Activated T-cell treated with anti-CD3 and anti-CD28 coated beads, Interleukin-2, amount 50 U/mL, for 24 hours (primary cell): ENCODE results near the gene IDH3B.
A peak's percentile ranks its signal among the peaks of the same experiment; 100 is the strongest.
"Not testable (repeated sequence)": the region's sequence is repeated elsewhere in the genome, so short reads cannot be mapped to it uniquely, and the experiment has no call there.

Experiments
- DNase-seq: peaks from one replicate; pipeline ENCODE4 v3.0.0-alpha.2; 2020
- H3K27ac Mint-ChIP-seq: 2 replicates; pipeline ENCODE4 v1.8.0; 2020; ENCODE audit warnings: mild to moderate bottlenecking, mixed read lengths
- H3K27me3 Mint-ChIP-seq: 2 replicates; pipeline ENCODE4 v1.8.0; 2020; ENCODE audit warnings: mixed read lengths
- H3K36me3 Mint-ChIP-seq: 2 replicates; pipeline ENCODE4 v1.8.0; 2020; ENCODE audit warnings: low read depth, mixed read lengths
- H3K4me1 Mint-ChIP-seq: 2 replicates; pipeline ENCODE4 v1.8.0; 2020; ENCODE audit warnings: low read depth, mixed read lengths
- H3K4me3 Mint-ChIP-seq: 2 replicates; pipeline ENCODE4 v1.8.0; 2020; ENCODE audit warnings: mild to moderate bottlenecking, moderate library complexity, mixed read lengths
- H3K9me3 Mint-ChIP-seq: 2 replicates; pipeline ENCODE4 v1.8.0; 2020; ENCODE audit warnings: mixed read lengths

Gene IDH3B

DNA sequence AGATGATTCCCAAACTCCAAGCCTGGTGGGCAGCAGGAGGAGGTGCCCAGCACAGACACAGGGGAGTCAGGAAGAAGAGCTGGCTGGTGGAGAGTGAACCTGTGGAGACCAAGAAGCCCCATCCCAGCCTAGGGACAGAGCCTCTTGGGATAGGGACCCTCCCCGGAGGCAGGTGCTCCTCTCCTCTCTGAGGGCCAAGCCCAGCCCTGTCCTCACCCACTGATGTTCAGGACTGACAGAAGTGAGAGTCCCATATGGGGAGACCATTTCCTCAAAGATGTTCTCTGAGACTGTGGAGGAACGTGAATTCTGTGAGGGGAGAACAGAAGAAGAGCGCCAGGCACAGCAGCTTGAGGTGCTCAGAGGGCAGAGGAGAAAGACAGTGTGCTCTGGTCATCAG is 26.2 kb upstream of the IDH3B start:
- H3K4me3 Mint-ChIP-seq: no peak overlapping the region
- H3K36me3 Mint-ChIP-seq: no peaks in the 10 kb centered on the region
- no peak overlapping the region for H3K27ac Mint-ChIP-seq
- no peak for DNase-seq
- no peaks in the 10 kb centered on the region for H3K9me3 Mint-ChIP-seq
- peaks cover 33% of the 10 kb centered on the region for H3K27me3 Mint-ChIP-seq
- peaks cover 20% of the 10 kb centered on the region for H3K4me1 Mint-ChIP-seq

DNA sequence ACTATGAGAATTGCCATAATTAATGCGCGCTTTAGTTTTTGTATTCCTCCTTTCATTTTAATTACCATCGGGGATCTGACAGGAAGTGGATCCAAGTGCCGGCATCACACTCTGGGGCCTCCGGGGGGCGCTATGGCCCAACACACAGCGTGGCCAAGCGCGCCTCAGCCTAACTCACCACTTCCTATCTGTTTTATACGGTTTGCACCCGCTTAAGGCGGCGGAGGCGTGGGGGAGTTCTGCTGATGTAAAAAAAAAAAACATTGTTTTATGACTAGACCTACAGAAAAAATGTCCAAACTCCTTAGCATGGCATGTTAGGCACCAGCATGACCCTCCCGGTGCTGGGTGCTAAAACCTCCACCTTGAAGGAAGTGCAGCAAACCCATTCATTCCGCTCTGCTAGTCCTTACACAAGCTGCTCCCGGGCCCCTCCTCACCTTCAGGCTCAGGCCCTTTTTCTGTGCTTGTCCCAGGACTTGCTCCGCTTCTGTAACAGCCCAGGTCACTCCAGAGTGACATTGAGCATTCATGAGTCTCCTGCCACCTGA is 24.1 kb upstream of the IDH3B start:
- H3K27me3 Mint-ChIP-seq: peaks cover 22% of the 10 kb centered on the region
- peak overlapping the region; percentile 36 for H3K4me3 Mint-ChIP-seq
- no peak overlapping the region for H3K27ac Mint-ChIP-seq
- H3K4me1 Mint-ChIP-seq: peaks cover 20% of the 10 kb centered on the region
- H3K9me3 Mint-ChIP-seq: no peaks in the 10 kb centered on the region
- DNase-seq: peak; percentile 83
- H3K36me3 Mint-ChIP-seq: no peaks in the 10 kb centered on the region

DNA sequence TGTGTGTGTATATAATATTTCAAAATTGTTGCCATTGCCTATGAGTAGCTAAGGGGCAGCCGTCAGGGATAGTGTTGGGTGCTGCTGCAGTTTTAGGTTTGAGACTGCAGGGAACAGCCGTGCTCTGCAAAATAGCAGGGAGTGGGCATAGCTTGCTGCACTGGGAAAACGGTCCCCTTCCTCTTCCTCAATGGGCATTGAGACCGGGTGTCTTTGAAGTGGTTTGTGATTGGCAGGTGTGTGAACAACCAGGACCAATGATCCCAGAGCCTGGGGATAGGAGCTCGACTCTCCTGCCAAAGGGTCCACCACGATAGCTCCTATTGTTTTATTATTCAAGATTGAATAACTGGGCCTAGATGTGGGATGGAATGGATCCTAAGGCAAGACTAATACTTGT is 23.5 kb upstream of the IDH3B start:
- Mint-ChIP-seq H3K4me3 (no peak overlapping the region), H3K9me3 (no peaks in the 10 kb centered on the region), H3K27ac (no peak overlapping the region), H3K36me3 (no peaks in the 10 kb centered on the region), H3K4me1 (peaks cover 20% of the 10 kb centered on the region), H3K27me3 (peaks cover 26% of the 10 kb centered on the region)
- no peak for DNase-seq

DNA sequence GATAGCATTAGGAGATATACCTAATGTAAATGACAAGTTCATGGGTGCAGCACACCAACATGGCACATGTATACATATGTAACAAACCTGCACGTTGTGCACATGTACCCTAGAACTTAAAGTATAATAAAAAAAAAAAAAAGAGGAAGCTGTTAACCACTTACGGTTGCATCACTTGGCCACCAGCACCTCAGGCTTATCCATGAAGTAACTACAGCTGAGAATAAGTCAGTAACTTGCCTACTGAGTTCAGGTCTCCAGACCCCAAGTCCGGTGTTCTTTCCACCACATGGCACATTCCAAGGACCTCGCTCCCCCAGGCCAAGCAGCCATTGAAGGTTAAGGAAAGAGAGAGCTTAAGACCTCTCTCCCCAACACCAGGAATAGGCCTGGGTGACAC is 20.8 kb upstream of the IDH3B start:
- H3K27me3 Mint-ChIP-seq: peaks cover 23% of the 10 kb centered on the region
- not testable (repeated sequence) for DNase-seq, H3K36me3 Mint-ChIP-seq, H3K27ac Mint-ChIP-seq, H3K4me3 Mint-ChIP-seq, H3K9me3 Mint-ChIP-seq
- peaks cover 11% of the 10 kb centered on the region for H3K4me1 Mint-ChIP-seq

DNA sequence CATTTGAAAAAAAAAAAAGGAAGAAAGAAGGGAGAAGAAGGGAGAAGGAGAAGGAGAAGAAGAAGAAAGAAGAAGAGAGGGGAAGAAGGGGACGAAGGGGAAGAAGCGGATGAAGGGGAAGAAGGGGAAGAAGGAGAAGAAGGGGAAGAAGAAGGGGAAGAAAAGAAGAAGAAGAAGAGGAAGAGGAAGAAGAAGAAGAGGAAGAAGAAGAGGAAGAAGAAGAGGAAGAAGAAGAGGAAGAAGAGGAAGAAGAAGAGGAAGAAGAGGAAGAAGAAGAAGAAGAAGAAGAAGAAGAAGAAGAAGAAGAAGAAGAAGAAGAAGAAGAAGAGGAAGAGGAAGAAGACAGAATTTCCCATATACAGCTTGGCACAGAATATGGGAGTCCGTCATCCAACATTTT is 18.0 kb upstream of the IDH3B start:
- not testable (repeated sequence) for H3K4me1 Mint-ChIP-seq, DNase-seq, H3K36me3 Mint-ChIP-seq, H3K9me3 Mint-ChIP-seq, H3K4me3 Mint-ChIP-seq, H3K27ac Mint-ChIP-seq
- peaks cover 26% of the 10 kb centered on the region for H3K27me3 Mint-ChIP-seq

DNA sequence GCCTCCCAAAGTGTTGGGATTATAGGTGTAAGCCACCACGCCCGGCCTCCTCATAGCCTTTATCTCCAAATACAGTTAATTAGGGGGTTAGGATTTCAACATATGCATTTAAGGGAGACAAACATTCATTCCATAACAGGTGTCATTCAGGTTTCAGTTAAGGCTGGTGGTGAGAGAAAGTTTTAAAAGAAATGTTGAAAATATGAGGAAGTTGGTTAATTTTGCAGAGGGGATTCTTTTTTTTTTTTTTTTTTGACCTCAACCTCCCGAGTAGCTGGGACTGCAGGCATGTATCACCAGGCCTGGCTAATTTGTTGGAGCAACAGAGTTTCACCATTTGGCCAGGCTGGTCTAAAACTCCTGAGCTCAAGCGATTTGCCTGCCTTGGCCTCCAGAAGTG is 16.0 kb upstream of the IDH3B start:
- Mint-ChIP-seq H3K4me3 (no peak overlapping the region), H3K27me3 (peaks cover 26% of the 10 kb centered on the region), H3K36me3 (no peaks in the 10 kb centered on the region), H3K4me1 (no peaks in the 10 kb centered on the region), H3K27ac (no peak overlapping the region), H3K9me3 (no peaks in the 10 kb centered on the region)
- no peak for DNase-seq

DNA sequence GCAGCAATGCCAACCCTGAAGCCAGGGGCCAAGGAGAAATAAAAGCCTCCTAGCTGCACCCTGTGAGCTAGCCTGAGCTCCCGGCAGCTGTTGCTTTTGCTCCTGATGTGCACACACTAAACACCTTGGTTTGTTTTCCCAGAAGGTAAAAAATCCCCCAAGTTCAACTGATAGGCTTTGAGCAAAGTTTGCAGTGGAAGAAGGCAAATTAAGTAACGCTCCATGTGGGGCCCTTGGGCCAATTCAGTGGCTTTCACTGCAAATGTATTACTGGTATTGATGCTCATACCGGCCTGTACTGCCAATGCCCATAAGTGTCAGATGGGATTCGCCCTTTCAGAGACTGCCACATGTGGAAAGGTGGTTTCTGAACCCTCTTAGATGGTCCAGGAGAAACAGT is 9.4 kb upstream of the IDH3B start:
- Mint-ChIP-seq H3K4me3 (no peak overlapping the region), H3K27ac (no peak overlapping the region), H3K4me1 (no peaks in the 10 kb centered on the region), H3K9me3 (no peaks in the 10 kb centered on the region), H3K27me3 (no peaks in the 10 kb centered on the region), H3K36me3 (no peaks in the 10 kb centered on the region)
- no peak for DNase-seq

DNA sequence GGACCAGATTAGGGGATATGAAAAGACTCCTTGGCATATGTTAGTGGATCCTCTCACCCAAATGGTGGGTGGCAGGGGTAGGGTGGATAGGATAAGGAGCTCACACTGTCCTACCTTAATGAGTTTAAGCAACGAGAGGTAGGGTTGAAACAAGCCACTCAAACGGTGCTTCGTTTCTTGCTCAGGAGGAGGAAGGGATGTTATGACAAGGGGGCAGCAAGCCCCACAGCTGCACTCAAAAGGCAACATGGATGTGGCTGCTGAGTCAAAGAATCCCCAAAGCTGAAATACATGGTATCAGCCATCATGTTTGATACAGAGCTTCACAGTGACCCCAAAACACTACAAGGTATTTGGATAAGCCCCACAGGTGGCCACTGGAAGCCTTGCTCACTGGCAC is 8.4 kb upstream of the IDH3B start:
- H3K36me3 Mint-ChIP-seq: no peaks in the 10 kb centered on the region
- no peak for DNase-seq
- H3K4me1 Mint-ChIP-seq: no peaks in the 10 kb centered on the region
- no peak overlapping the region for H3K4me3 Mint-ChIP-seq
- H3K27me3 Mint-ChIP-seq: no peaks in the 10 kb centered on the region
- H3K27ac Mint-ChIP-seq: no peak overlapping the region
- H3K9me3 Mint-ChIP-seq: no peaks in the 10 kb centered on the region

DNA sequence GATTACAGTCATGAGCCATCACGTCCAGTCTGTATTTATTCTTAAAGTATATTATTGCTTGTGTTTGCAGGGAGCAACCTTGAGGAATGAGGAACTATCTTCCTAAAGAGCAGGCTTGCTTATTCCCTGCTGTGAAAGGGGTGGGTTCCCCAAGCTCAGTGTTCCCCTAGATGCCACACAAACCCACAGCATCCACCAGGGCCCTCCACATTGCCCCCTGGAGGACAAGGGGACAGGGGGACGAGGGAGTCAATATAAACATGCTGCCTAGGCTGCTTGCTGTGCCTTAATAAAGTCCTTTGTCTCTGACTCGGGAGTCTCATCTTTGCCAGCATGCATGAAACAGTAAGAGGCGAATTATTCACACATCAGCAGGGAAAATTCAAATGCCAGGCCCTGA is 8.0 kb upstream of the IDH3B start:
- Mint-ChIP-seq H3K27ac (no peak overlapping the region), H3K27me3 (no peaks in the 10 kb centered on the region), H3K4me3 (no peak overlapping the region), H3K36me3 (no peaks in the 10 kb centered on the region), H3K4me1 (no peaks in the 10 kb centered on the region), H3K9me3 (no peaks in the 10 kb centered on the region)
- DNase-seq: no peak

DNA sequence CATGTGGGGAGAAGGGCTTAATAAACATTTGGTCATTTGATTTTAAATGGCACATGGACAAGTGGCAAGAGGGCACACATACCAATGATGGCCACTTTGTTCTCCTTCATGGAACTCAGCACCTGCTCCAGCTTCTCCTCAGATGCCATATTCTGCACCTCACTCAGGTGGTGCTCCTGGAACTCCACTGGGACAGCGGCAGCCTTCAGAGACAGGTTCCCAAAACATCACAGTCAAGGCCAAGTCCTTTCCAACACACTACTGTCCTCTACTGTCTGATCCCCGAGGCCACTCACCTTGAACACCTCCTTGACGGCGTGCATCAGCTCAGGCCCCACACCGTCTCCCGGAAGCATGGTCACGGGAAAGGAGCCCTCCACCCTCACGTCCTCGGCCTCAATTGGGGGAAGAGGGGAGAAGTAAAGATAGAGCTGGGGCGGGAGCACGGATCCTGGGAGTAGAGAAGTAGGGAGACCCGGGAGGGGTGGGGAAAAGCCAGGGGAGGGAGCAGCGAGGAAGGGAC is 591 bp downstream of the IDH3B start:
- peak overlapping the region; percentile 94 for H3K4me3 Mint-ChIP-seq
- peak overlapping the region; percentile 97 for H3K27ac Mint-ChIP-seq
- H3K4me1 Mint-ChIP-seq: peaks cover 28% of the 10 kb centered on the region
- no peak for DNase-seq
- peaks cover 54% of the 10 kb centered on the region for H3K36me3 Mint-ChIP-seq
- H3K9me3 Mint-ChIP-seq: no peaks in the 10 kb centered on the region
- H3K27me3 Mint-ChIP-seq: no peaks in the 10 kb centered on the region

DNA sequence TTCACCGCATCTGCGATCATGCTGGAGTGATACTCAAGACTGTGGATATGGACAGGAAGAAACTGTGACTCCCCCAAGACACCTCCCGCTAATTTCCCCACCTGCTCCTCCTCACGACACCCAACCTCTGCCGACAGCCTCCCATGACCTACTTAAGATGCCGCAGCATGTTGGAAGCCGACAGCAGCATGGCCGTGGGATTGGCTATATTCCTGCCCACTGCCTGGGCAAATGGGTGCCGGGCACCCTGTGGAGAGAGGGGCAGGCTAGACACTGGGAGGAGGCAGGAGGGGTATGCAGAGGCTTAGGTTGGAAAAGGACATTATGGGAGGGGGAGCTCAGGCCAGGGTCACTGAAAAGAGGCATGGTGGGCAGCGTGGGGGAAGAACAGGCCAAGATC is 4.5 kb downstream of the IDH3B start:
- Mint-ChIP-seq H3K27ac (peak overlapping the region; percentile 96), H3K4me1 (peaks cover 54% of the 10 kb centered on the region), H3K4me3 (peak overlapping the region; percentile 6), H3K9me3 (no peaks in the 10 kb centered on the region), H3K36me3 (peaks cover 93% of the 10 kb centered on the region), H3K27me3 (no peaks in the 10 kb centered on the region)
- DNase-seq: peak; percentile 40

DNA sequence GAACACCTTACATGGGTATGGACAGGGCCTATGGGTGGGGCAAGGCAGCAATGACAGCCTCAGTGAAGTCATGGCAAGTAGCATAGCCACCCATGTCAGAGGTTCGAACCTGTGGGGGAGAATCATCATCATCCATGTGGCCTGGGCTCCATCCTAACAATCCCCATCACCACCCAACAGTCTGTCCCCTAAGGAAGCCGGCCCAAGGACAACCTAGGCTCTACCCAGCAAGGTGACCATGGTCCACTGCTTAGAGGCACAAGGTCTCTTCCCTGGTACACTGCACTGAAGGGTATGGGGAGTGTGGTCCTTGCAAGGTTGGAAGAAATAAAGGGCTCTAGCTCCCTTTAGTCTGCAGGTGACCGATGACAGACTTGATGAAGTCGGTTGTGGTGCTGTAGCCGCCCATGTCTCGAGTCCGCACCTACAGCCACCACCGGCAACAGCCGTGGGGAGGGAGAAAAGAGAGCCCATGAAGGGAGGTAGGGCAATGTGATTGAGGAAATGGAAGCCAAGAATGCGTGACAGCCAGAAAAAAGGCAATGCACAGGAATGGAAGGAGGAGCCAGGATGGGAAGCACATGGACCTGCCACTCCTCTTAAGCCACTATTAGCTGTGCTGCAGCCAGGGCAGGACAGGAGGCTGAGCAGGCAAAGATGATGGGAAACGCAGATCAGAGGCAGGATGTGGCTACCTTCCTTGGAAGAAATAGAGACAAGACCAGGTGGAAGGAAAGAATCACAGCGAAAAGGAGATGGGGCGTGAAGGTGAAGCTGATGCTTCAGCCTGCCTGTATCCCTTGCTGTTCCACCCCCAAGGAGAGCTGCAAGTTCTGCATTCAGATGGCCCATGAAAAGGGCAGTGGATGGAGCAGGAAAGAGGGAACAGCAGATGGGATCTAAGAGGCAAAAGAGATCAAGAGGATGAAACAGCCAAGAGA is 5.3 kb downstream of the IDH3B start:
- H3K27ac Mint-ChIP-seq: peak overlapping the region; percentile 96

DNA sequence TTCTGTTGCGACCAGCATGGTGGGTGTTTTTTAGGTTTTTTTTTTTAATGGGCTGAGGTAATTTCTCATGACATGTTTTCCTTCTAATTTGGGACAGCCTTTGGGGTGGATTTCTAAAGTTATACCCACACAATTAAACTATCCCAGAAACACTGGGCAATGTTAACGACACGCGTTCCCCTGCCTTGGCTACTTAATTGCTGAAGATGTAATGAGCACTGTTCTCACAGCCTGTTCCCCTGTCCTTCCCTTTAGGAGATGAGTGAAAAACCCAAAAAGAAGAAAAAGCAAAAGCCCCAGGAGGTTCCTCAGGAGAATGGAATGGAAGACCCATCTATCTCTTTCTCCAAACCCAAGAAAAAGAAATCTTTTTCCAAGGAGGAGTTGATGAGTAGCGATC is 6.3 kb downstream of the IDH3B start:
- Mint-ChIP-seq H3K27ac (peak overlapping the region; percentile 96), H3K4me1 (peaks cover 48% of the 10 kb centered on the region), H3K9me3 (no peaks in the 10 kb centered on the region), H3K27me3 (no peaks in the 10 kb centered on the region), H3K4me3 (peak overlapping the region; percentile 91), H3K36me3 (peaks cover 97% of the 10 kb centered on the region)
- DNase-seq: no peak

More for the DNA sequence above, 5.3 kb downstream of the IDH3B start:
- Mint-ChIP-seq H3K4me3 (peak overlapping the region; percentile 39), H3K9me3 (no peaks in the 10 kb centered on the region), H3K36me3 (peaks cover 96% of the 10 kb centered on the region), H3K4me1 (peaks cover 55% of the 10 kb centered on the region), H3K27me3 (no peaks in the 10 kb centered on the region)
- peak; percentile 58 for DNase-seq

DNA sequence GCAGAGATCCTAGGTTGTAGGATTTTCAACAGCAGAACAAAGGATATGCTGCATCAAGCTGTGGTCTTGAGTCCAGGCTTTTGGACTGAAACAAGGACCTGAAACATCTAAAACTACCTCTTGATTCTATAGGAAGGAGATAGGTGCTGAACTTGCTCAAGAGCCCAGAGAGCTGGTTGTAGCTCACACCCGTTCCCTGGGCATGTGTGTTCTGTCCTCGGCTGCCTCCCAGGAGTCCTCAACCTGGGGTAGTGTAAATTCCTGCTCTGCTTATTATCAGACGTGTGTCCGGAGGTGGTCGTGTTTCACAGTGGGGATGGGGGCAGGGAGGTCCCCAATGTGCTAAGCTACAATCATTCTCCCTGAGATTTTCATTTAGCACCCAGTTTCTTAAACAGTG is 6.8 kb downstream of the IDH3B start:
- no peaks in the 10 kb centered on the region for H3K9me3 Mint-ChIP-seq
- H3K27me3 Mint-ChIP-seq: no peaks in the 10 kb centered on the region
- no peak for DNase-seq
- peak overlapping the region; percentile 91 for H3K4me3 Mint-ChIP-seq
- peak overlapping the region; percentile 96 for H3K27ac Mint-ChIP-seq
- peaks cover 96% of the 10 kb centered on the region for H3K36me3 Mint-ChIP-seq
- peaks cover 46% of the 10 kb centered on the region for H3K4me1 Mint-ChIP-seq

DNA sequence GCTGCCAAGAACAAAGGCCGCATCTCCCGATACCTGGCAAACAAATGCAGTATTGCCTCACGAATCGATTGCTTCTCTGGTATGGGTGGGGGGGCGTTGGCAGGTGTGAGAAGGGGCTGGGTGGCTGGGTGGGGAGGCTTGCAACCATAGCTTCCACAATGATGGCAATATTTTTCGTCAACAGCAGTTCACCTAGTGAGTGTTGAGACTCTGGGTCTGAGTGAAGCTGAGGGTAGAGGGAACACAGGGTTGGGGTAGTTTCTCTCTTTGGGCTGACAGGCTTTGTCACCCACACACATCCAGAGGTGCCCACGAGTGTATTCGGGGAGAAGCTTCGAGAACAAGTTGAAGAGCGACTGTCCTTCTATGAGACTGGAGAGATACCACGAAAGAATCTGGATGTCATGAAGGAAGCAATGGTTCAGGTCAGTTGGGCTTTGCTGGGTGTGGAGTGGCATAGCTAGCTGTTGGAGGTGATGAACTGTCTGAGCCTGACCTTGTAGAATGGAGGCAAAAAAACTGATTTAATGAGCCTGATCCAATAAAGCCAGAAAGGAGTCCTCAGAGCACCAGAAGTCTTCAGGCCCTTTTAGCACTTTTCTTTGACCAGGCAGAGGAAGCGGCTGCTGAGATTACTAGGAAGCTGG is 7.4 kb downstream of the IDH3B start:
- H3K27me3 Mint-ChIP-seq: no peaks in the 10 kb centered on the region
- H3K36me3 Mint-ChIP-seq: peaks cover 92% of the 10 kb centered on the region
- peaks cover 41% of the 10 kb centered on the region for H3K4me1 Mint-ChIP-seq
- no peaks in the 10 kb centered on the region for H3K9me3 Mint-ChIP-seq
- H3K4me3 Mint-ChIP-seq: peak overlapping the region; percentile 91
- H3K27ac Mint-ChIP-seq: peak overlapping the region; percentile 96
- no peak for DNase-seq
